ENCODE measurements around the gene CASP3. TPM values are rescaled to one million over a fixed set of nuclear protein-coding genes. Genes with fewer than 3 reads are reported as not detected.
A peak's percentile ranks its signal among the peaks of the same experiment; 100 is the strongest.

The CASP3 gene
- total RNA-seq = 30.5 and 32.0 TPM in 2 replicates

DNA sequence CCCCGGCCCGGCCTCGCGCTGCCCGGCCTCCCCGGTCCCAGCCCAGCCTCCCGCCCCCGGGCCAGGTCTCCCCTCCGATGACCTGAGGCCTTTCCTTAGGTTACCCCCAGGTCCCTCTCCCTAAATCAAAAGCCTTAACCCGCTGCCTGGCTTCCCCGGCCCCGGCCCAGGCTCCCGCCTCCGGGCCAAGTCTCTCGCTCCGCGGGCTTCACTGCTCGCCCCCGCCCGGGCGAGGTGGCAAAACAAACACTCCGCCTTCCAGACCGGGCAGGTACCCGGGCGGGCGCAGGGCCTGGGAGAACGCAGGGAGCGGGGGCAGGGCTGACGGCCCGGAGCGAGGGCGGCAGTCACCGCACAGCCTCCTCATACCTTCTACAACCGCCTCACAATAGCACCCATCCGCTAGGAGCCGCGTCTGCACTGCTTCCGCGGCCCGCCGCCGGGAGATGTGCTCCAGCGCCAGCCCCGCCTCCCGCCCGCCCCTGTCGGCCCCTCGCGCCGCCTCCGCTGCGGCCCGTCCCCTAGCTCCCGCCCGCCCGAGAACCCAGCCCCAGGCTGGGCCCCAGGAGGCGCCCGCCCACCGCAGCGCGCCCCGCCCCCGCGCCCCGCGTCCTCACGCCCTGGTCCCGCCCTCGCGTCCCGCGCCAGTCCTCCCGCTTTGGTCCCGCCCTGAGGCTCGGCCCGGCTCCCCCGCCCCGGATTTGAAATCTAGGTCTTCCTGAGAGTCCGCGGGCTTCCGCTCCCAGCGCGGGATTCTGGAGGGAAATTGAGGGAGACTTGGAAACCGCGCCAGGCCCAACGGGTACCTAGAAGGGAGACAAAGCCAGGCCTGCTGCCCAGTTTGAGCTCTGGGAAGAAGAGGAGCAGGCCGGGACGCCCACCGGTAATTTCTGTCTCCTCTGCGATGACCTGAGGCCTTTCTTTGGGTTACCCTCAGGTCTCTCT lies at the start of gene CASP3, which contains the start of gene PRIMPOL:
CASP3 (minus strand) TSS at position 422 of the 945 bp plus-strand sequence. CDS start 10,994 bp downstream, outside the sequence.
PRIMPOL (plus strand) TSS at position 713 of the 945 bp plus-strand sequence. CDS start 7,403 bp downstream, outside the sequence.
- DNase-seq (ENCODE audit: low read depth in 2 of 2) = peak; percentile 75 to 96

DNA sequence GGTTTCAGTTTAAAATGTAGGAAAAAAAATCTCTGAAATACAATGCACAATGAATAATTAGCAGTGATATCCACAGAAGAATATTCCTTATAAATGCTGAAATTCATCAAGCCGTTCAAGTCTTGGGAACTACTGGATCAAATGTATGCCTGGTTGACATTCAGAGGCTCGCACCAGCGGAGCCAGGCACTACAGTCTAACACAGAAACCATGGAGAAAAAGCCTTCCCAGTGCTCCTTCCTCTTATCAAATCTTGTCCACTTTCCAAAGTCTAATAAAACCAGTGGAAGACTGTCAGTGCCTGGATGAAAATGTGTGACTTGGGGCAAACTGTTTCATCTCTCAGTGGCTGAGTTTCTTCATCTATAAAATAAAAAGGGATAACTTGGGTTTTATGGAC lies 48.7 kb upstream of the CASP3 start:
- DNase-seq (ENCODE audit: low read depth in 2 of 2) = no peak

DNA sequence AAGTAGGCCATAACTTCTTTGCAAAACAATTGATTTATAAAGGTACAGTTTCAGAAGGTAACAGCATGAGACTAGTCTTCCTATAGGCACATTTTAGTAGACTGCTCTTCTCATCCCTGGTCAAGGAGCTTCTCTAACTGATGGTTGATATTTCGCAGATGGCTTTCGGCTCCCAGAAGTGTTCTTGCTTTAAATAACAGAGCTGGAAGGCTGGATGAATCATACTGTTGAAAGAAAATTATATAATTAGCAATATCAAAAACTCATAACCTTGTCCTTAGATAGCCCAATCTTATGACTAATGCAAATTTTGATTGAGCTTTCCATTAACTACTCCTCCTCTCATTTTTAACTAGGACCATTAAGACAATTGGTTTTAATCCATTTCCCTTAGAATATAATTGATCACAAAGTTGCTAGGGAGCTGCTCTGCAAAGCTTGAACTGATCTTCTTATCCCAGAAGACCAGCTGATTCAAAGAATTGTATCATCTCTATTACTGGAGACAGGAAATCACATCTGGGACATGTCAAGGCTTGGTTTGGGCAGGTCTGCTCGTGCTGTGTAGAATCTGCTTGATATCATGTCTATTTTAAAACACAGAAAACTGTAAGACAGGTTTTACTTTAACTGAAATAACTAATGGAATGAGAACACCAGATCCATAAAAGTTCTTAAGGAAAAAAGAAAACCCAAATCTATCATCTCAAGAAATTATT lies 46.1 kb upstream of the CASP3 start:
- DNase-seq (ENCODE audit: low read depth in 2 of 2) = no peak

DNA sequence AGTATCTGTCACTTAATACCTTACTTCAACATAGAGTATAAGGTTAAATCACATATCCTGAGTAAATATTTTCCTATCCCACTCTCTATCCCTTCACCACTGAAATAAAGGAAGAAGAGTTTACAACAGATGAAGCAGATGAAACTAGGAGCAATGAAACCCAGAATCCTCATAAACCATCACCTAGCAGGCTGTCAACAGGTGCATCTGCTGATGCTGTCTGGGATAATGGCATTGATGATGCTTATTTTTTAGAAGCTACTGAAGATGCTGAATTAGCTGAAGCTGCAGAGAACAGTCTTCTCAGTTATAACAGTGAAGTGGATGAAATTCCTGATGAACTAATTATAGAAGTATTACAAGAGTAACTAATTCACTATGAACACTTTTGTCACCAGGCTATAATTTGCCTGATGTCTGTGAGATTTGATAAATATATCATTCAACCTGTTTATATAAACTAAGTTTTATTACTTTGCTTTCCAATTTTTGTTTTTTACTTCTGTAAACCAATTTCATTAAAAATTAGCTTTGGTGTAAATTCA lies 45.2 kb upstream of the CASP3 start:
- DNase-seq (ENCODE audit: low read depth in 2 of 2) = no peak

DNA sequence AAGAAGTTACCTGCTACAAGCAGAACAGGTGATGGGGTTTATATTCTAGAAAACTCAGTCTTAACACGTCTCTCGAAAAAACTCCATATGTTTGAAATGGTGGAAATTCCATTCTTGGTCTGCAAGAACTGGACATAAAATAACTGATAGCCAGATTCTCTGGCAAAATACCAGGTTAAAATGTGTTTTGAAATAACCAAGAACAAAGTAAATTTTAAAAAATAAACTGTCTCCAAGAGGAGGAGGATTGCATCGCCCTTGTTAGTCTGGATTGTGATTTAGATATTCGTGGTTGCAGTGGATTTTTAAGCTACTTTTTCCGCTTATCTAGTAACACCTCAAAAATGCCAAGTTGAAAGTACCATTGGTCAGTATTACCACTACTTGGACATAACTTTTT lies 43.8 kb upstream of the CASP3 start:
- no peak for DNase-seq (ENCODE audit: low read depth in 2 of 2)

DNA sequence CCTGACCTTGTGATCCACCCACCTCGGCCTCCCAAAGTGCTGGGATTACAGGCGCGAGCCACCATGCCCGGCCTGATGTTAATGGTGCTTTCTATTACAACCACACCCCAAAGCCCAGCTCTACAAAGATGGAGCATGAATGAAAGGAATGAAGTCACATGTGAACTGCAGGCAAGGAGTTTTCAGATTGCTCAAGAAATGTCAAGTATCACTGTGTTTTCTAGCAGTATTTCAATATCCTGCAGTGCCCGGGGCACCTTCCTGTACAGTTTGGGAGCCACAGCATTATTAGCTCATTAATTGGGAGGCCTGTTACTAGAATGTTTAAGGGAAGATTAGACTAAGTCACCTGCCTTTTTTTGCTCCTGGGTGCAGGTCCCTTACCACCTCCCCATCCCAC lies 40.4 kb upstream of the CASP3 start:
- DNase-seq (ENCODE audit: low read depth in 2 of 2) = no peak

DNA sequence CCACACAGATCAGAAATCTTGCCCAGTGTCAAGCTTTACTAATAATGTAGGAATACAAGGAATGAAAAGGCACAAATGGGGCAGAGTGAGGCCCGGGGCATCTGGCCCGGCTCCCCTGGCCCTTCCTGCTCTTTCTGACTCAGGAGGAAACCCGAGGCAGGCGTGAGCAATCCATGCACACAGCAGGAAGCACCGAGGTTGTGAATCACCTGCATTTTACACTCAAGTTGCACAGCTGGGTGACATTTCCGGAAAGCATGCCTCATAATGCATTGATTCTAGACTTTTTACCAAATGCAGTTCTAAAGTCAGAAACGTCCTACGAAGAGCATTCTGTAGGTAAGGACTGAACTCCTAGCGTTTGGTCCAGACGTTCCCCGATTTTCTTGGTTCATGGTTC lies 39.2 kb upstream of the CASP3 start:
- peak; percentile 54 to 96 for DNase-seq (ENCODE audit: low read depth in 2 of 2)

DNA sequence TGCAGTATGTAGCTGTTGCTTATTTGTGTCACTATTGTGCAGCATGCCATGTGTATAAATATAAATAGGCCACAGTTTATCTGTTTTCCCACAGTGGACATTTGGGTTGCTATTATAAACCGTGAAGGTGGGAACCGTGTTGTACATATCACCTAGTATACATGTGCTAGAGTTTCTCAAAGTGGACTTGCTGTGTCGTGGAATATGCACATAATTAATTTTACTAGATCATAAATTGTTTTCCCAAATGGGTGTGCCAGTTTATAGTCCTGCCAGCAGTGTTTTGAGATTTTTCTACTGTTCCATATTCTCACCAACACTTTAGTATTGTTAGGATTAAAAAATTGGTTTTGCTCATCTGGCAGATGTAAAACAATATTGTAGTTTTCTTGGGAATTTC lies 38.8 kb upstream of the CASP3 start:
- no peak for DNase-seq (ENCODE audit: low read depth in 2 of 2)

DNA sequence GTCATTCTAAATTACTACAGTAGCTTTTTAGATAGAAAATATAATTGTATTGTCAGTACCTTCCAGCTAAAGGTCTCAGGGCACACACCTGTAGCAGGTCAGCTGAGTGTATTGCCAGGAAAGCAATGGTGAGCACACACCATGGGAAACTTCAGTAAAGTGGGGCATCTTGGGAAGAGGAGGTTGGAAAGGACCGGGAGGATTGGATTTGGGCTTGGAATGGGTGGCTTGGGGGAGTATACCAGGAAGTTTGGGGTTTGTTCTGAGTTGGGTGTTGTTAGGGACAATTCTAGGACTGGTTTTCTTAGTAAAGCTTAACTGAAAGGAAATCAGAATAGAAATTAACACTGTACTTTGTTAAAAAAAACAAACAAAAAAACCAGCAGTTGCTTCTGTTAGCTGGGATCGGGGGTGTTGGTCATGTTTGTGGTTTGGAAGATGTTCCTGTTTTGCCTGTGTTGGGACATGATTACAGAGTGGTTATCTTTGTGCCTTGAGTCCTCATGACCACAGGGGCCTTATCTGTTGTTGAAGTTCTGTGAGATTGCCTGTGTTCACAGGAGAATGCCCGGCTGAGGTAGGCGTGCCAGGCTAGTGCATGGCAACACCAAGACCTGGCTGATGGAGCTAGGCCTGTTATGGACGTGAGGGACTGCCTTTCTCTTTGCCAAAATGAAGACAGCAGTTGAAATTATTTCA lies 35.4 kb upstream of the CASP3 start:
- DNase-seq (ENCODE audit: low read depth in 2 of 2) = no peak

DNA sequence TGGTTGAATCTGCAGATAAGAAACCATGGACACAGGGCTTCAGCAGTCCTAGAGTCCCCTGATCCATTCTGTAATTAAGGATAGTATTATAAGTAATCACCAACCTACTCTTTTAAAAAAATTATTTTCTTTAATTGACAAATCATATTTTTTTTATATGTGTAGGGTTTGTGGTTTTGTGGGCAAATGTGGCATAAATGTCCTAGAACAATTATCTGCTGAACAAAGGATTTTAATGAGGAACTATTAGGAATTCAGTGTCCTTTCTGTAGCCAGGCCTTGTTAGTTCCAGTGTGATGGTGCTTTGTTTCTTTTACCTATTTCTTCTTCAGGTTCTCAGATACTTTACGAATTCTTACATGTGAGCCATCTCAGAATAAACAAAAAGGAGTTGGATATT lies 32.7 kb upstream of the CASP3 start:
- DNase-seq (ENCODE audit: low read depth in 2 of 2) = no peak

DNA sequence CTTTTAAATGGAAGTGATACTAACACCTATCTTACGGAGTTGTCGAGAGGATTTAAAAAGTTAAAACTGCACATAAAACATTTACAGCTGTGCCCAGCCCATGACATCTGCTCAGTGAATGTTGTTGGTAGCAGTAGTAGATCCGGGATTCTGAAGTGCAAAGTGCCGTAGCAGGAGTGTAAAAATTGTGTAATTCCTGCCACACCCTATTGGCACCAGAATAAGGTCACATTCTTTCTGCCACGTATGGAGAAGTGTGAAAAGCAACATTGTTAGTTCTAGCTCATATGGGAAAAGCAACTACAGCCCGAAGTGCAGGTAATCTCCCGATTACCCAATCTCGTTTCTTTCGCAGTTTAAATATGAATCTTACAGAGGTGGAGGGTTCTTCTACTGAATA lies 31.5 kb upstream of the CASP3 start:
- peak in 1 of 2 donors; percentile 30 for DNase-seq (ENCODE audit: low read depth in 2 of 2)

DNA sequence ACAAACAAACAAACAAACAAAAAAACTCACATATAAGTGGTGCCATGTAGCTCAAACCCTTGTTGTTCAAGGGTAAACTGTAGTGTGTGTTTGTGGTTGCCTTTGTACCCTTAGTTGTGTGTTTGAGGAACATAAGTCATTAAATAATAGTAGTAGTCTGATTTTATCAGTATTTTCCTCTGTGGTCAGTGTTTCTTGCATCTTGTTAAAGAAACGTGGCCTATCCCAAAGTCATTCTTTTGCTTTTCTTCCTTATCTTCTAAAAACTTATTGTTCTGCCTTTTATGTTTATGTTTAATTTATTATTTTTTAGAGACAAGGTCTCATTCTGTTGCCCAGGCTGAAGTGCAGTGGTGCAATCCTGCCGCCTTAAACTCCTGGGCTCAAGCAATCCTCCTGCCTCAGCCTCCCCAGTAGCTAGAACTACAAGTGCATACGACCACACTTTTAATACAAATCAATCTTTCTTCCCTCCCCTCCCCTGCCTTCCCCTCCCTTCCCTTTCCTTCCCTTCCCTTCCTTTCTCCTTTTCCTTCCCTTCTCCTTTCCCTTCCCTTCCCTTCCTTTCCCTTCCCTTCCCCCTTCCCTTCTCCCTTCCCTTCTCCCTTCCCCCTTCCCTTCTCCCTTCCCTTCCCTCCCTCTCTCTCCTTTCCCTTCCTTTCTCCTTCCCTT lies 26.7 kb upstream of the CASP3 start:
- no peak for DNase-seq (ENCODE audit: low read depth in 2 of 2)

DNA sequence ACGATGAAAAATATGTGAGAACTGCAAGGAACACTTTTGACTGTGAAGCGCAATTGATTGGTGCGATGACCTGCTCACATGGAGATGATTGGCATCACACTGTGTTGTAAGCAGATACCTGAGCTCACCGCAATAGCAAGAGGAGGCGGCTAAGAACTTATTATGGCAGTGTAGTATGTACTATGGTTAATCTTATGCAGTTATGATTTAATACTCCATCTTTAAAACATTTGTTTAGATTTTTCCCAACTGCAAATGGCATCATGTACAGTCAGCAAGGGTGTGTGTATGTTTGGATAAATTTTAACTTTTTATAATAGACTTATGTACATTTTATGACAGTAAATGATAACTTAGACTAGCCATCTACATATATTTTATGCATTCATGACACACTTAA lies 25.8 kb upstream of the CASP3 start:
- no peak for DNase-seq (ENCODE audit: low read depth in 2 of 2)

DNA sequence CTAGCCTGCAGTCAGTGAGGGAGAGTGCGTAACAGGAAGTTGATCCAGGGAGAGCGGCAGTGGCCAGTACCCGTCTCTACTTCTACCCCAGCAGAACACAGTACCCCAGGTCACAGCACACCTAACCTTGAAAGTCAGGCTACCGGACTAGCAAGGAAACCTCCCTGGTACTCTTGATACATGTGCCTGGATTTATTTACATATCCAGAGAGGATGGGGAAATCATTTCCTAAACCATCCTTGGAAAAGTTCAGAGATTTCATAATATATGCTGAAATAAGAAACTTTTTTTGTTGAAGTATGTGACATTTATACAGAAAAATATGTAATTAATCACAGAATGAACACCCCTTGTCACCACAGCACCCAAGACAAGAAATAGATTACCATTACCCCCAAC lies 24.8 kb upstream of the CASP3 start:
- no peak for DNase-seq (ENCODE audit: low read depth in 2 of 2)

DNA sequence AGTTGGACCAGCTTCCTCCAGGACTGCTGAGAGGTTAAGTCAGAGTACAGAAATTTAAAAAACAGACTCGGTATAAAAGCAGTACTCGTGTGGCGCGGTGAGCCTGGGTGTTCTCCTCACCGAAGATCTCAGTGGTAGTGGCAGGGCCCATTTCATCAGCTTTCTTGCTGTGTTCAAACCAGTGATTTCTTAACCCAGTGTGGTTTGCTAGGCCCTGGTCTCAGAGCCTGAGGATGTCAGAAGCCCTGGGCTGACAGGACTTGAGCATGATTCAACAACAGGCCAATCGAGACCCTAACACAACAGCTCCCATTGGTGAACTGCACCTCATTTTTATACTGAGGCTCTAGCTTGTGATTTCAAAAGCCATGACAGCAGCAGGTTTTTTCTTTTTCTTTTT lies 23.5 kb upstream of the CASP3 start:
- no peak for DNase-seq (ENCODE audit: low read depth in 2 of 2)

DNA sequence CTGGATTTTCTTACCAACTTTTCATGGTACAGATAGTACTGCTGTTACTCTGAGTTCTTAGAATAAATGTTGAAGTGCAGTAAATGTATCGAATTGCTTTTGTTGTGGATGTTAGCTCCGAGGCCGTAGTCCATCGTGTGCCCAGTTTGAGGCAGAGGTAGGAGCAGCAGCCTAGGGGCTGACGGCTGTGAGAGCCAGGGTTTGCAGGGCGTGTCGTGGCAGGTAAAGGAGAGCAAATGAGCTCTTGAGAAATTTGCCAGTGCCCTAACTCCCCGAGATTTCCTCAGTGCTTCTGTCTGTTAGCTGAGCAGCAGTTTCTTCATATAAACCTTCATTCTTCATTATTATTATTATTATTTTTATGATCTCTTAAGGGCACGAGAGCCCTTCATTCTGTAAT lies 21.9 kb upstream of the CASP3 start:
- DNase-seq (ENCODE audit: low read depth in 2 of 2) = no peak

DNA sequence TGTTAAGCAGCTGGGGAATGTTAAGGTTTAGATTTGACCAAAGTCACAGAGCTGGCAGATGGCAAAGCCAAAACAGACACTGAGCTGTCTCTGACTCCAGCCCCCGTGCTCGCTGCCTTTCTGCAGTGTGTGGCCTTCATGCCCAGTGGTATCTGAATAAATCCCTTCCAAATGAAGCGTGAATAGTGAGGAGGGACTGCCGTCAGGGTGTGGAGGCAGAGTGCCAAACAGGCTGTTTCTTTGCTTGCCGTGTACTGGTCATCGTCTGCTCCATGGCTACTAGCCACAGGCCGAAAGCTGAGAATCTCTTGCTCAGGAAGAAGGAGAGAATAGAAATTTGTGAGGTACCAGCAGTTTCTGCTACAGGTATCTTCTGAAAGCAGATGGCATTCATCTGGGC lies 20.0 kb upstream of the CASP3 start:
- no peak for DNase-seq (ENCODE audit: low read depth in 2 of 2)

DNA sequence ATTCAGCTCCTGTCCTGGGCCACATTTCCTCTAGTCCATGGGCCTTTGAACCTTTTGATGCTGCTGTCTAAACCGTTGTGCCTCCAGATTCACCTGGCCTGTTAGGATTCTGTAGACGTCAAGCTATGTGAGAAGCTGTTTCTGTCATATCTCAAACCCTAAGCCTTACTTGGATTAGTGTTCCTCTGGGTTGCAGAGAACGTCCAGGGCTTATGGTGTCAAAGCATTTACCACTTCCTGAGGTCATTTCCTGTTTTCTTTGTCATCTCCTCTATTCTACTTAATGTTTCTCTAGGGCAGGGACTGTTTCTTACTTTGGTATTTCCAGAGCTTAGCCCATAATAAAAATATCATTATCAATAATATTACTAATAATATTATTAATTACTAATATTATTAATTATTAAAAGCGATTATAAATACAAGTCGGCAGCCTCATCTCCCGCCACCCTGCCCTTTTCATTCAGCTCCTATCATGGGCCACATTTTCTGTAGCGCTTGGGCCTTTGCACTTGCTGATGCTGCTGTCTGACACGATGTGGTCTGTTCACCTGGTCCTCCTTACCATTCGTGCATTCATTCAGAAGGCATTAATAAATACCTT lies 19.4 kb upstream of the CASP3 start:
- peak in 1 of 2 donors; percentile 45 for DNase-seq (ENCODE audit: low read depth in 2 of 2)

DNA sequence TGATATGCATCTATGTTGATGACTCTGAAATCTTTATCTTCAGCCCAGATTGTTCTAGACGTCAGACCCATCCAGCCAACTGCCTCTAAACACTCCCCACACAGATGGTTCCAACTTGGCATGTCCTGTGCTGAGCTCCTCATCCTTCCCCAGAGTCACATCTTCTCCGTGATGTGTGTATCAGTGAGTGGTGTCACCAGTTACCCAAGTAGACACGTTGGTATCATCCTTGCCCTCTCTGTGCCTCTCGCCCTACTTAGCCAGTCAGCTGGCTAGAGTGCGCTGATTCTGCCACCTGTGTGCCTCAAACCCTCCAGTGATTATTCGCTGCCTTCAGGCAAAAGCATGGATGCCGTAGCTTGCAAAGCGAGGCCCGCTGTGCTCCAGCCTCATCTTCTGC lies 18.8 kb upstream of the CASP3 start:
- no peak for DNase-seq (ENCODE audit: low read depth in 2 of 2)

DNA sequence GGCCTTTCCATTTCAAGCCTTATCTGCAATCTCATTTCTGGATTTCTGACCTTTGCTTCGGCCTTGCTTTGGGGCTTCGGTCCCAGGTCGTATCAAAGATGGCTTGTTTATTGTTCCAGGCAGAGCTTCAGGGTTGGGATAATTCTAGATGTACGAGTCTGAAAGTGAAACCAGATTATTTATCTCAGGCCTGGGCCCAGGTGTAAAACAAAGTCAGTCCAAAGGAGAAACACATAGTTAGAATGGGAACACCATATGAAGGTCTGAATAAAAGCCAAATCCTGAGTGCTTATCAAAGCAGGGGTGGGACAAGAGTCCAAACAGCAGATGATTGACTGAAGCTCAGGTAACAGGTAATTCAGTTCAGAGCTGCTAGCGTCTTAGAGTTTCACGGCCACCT lies 17.4 kb upstream of the CASP3 start:
- DNase-seq (ENCODE audit: low read depth in 2 of 2) = no peak
